GM12865 (cell line): ENCODE measurements around the gene IGFL2.
"Not testable (repeated sequence)": the region's sequence is repeated elsewhere in the genome, so short reads cannot be mapped to it uniquely, and the experiment has no call there.

Experiments
- DNase-seq: peaks from one replicate; pipeline ENCODE4 v3.0.0; 2010; ENCODE audit warnings: low read depth
- H3K4me3 ChIP-seq: 2 replicates; pipeline ENCODE4 v1.5.1; 2011; ENCODE audit warnings: mild to moderate bottlenecking, low read depth, low read length, control low read depth
- TF ChIP-seq, protein P1 (sequence below): IDR thresholded peaks from 2 replicates; pipeline ENCODE4 v1.5.1; 2011; ENCODE audit warnings: low read length, control low read depth, low read depth, inconsistent platforms; ENCODE audit not compliant: insufficient read depth; ENCODE audit errors: missing control alignments

Gene IGFL2

GRCh38 chr19:46204008-46204407 is 56.0 kb downstream of the IGFL2 start:
- no peak for DNase-seq
- no peak overlapping the region for H3K4me3 ChIP-seq
- TF ChIP-seq, protein P1, sequence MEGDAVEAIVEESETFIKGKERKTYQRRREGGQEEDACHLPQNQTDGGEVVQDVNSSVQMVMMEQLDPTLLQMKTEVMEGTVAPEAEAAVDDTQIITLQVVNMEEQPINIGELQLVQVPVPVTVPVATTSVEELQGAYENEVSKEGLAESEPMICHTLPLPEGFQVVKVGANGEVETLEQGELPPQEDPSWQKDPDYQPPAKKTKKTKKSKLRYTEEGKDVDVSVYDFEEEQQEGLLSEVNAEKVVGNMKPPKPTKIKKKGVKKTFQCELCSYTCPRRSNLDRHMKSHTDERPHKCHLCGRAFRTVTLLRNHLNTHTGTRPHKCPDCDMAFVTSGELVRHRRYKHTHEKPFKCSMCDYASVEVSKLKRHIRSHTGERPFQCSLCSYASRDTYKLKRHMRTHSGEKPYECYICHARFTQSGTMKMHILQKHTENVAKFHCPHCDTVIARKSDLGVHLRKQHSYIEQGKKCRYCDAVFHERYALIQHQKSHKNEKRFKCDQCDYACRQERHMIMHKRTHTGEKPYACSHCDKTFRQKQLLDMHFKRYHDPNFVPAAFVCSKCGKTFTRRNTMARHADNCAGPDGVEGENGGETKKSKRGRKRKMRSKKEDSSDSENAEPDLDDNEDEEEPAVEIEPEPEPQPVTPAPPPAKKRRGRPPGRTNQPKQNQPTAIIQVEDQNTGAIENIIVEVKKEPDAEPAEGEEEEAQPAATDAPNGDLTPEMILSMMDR, result no peak

- no peak overlapping the region for H3K4me3 ChIP-seq
- TF ChIP-seq, protein P1, result no peak
- DNase-seq, result no peak
Observed at GRCh38 chr19:46205183-46205984, 57.3 kb downstream of the IGFL2 start.

- no peak for DNase-seq
- TF ChIP-seq, protein P1, result no peak
- H3K4me3 ChIP-seq, result no peak overlapping the region
Observed at GRCh38 chr19:46206176-46206575, 58.1 kb downstream of the IGFL2 start.

DNA sequence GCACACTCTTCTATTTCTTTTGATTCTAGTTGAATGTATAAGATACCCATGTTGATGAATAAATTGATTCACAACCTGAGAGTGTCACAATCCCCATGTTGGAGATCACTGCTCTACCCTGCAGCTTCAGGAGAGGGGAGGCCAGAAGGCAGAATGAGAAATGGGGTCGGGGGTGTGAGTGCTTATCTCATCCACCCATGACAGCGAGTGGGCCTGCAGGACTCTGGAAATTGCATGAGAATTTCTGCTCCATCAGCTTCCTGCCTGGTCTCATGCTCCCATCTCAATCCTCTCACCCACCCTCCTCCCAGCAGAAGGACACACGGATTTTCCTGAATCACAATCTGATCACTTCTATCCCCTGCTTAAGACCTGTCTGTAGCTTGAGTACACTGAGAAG is 58.6 kb downstream of the IGFL2 start:
- TF ChIP-seq, protein P1, result no peak
- no peak overlapping the region for H3K4me3 ChIP-seq
- DNase-seq, result no peak

- not testable (repeated sequence) for H3K4me3 ChIP-seq, DNase-seq
Observed at GRCh38 chr19:46207858-46208257, 59.8 kb downstream of the IGFL2 start.

- no peak overlapping the region for H3K4me3 ChIP-seq
- TF ChIP-seq, protein P1, result no peak
- DNase-seq, result no peak
Observed at GRCh38 chr19:46209051-46209450, 61.0 kb downstream of the IGFL2 start.

GRCh38 chr19:46209472-46209871 is 61.4 kb downstream of the IGFL2 start:
- DNase-seq, result no peak
- TF ChIP-seq, protein P1, result no peak
- H3K4me3 ChIP-seq, result no peak overlapping the region
